Mesenteric fat pad (tissue), 1 donor: ENCODE data around the gene PGC. TPM values are rescaled to one million over a fixed set of nuclear protein-coding genes. Genes with fewer than 3 reads are reported as not detected.

Source experiments
- DNase-seq: peaks from one replicate; pipeline ENCODE4 v3.0.0-alpha.2; 2020; ENCODE audit warnings: low spot score
- total RNA-seq: library from RNA; stranded (reverse); fragmentation: NEBNext Ultra II Directional; extraction: Animal tissue kit (Norgen Biotek cat#: 25700); gene quantifications from one replicate; pipeline ENCODE4 v1.2.1, GENCODE V29; 2021
- donor health status: DM: yes; HTN: yes; CAD: no.

The PGC gene
- total RNA-seq, 1 donor from 2014 or later: not detected

DNA sequence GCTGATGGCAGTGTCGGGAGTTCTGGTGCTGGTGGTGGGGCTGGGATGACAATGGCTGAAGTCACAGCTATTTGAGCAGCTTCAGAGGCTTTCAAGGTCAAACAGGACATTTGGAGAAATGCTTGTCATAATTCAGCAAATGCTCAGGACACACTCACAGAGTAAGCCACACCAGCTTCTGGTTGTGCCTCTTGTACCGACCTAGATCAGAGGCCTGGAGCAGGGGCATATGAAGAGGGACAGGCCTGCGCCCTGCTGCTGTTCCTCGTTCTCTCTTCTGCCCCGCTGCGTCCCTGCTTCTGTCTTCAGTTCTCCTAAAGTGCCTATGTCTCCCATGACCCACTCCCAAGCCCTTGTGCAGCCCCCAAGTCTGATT, 893 bp upstream of the PGC start:
- no peak for DNase-seq

DNA sequence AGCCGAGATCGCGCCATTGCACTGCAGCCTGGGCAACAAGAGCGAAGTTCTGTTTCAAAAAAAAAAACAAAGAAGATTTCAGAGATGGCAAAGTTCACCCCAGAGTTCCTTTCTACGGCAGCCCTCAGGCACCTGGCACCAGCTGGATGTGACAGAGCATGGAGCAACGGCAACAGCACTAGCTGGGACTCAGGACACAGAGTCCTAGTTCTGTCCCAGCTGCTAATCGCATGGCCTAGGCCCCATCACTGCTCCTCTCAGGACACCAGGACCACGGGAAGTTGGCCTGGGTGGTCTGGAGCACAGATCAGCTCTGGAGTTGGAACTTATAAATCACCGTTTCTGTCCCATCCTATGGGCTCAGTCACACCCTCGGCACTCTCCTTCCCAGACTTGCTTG, 1.1 kb downstream of the PGC start:
- DNase-seq: no peak

- no peak for DNase-seq
These were observed 2.9 kb downstream of the PGC start for GRCh38 chr6:41744236-41744787.

- DNase-seq: no peak
These were observed 3.6 kb downstream of the PGC start for GRCh38 chr6:41743406-41744235.

- no peak for DNase-seq
These were observed 5.3 kb downstream of the PGC start for GRCh38 chr6:41741625-41742490.

GRCh38 chr6:41740366-41741162, 6.6 kb downstream of the PGC start:
- DNase-seq: no peak

DNA sequence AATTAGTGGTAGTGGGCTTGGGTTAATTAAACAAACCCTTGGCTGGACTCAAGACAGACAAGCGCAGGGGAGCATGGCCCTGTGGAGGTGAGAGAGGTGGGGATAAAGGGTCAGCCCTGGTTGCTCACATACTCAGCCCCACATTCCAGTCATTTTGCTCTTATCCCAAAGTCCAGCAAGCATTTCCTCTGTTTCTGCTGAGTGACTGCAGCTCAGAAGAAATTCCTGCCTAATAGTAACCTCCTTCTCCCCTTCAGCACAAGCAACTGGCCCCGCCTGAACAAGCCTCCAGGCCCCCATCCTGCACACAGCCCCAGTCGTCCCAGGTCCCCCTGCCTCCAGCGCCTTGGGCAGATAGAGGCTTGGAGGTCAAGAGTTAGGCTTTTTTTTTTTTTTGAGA, 8.2 kb downstream of the PGC start:
- no peak for DNase-seq

DNA sequence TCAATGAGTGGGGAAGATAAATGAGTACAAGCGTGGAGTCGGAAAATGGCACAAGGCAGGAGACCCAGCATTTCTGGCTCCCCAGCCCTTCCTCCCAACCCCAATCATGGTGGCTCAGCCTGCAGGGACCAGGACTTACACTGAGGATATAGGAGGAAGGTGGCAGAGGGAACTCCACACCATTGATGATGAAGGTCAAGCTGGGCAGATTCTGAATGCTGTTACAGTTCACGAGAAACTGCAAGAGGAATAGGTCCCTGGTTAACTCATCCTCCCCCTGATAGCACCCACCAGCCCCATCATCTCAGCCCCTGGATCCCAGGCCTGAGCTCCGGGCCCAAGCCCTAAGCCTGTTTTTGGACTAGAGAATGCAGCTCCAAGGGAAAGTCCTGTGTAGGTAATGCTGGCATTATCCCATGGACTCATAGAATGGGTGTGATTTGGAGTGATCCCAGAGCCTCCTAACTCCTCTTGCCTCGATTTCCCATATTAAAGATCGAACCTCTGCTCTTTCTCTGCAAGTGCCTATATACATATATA, 9.5 kb downstream of the PGC start:
- DNase-seq: no peak

GRCh38 chr6:41736800-41737555, 10.2 kb downstream of the PGC start:
- DNase-seq: no peak

- no peak for DNase-seq
These were observed 10.9 kb downstream of the PGC start for GRCh38 chr6:41736186-41736733.

DNA sequence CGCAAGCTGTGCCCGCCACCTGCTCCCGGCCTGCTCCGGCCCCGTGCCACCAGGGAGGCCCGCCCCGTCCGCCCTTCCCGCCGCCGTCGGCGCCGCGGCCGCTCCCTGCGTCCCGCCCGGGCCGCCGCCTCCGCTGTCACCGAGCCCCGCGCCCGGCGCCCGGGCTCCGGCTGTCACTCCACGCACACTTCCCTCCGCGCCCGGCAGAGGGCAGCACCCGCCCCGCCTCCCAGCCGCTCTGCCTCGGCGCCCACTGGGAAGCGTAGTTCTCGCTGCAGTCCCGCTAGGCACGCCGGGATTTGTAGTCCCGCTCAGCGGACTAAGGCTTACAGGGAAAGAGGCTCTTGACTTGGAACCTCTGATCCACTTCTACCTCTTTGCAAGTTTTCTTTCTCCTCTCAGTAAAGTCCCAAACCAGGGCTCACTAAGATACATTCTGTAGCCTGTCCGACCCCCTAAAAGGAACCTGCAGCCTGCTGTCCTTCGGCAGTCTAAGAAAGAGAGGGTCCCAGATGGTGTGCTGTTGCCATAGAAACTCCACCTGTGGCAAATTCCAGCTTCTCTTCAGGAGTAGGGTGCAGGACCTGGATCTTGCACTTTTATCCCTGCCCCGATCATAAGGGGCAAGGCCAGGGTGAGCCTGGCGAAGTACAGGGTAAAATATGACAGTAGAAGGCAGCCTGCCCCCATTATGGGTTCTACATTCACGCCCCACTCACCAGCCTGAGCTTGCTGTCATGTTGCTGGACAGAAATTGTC, 11.6 kb downstream of the PGC start, which contains the start of gene TFEB:
Gene TFEB, minus strand, starts transcription at position 182 of the 759 bp plus-strand sequence. CDS start 44,395 bp downstream, outside the sequence.
- DNase-seq: peak; percentile 99

- DNase-seq: peak; percentile 93
These were observed 12.4 kb downstream of the PGC start for GRCh38 chr6:41734666-41735426.

- no peak for DNase-seq
These were observed 13.2 kb downstream of the PGC start for GRCh38 chr6:41733707-41734665.

DNA sequence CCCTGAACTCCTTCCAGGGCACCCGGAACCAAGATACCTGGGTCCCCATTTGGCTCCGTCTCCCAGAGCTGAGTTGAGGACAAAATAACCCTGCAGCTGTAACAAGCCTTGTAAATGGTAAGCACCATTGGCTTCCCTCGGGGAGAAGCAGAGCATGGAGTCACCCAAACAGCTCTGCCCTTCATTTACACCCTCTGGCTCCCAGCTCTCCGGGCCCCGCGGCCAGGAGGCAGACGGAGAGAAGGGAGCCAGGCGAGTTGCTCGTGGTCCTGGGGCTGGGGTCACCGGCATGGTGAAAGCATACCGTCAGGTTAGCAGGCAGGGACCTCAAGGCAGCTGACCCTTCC, 13.9 kb downstream of the PGC start:
- DNase-seq: no peak

GRCh38 chr6:41732591-41733359, 14.4 kb downstream of the PGC start:
- DNase-seq: no peak

- no peak for DNase-seq
These were observed 15.0 kb downstream of the PGC start for GRCh38 chr6:41732149-41732548.
